Gastrocnemius medialis (tissue), 4 donors: Measurements from ENCODE around the gene SHD. TPM values are rescaled to one million over a fixed set of nuclear protein-coding genes. Genes with fewer than 3 reads are reported as not detected.
A peak's percentile ranks its signal among the peaks of the same experiment; 100 is the strongest.

Experiments used
- ATAC-seq, 2 donors: fragments of 150-250 bp; one replicate each; pipeline ENCODE4 v1.9.1; 2016
- DNase-seq, 2 donors: peaks; one replicate each; pipeline ENCODE4 v3.0.0-alpha.2; 2019
- H3K27ac ChIP-seq, 4 donors: fragments of 200-600 bp; sonication (generic); 1 replicate in 1 of 4; 2 replicates in 3 of 4; pipeline ENCODE4 v1.5.1; 2016 to 2018; ENCODE audit warnings: mild to moderate bottlenecking in 2 of 4, moderate library complexity in 1 of 4
- H3K27me3 ChIP-seq, 3 donors: fragments of 200-600 bp; sonication (generic) in 2 of 3; 1 replicate in 1 of 3; 2 replicates in 2 of 3; pipeline versions ENCODE4 v1.5.1 to v1.6.0; 2016 to 2019; ENCODE audit warnings: mild to moderate bottlenecking in 1 of 3, moderate library complexity in 1 of 3
- H3K36me3 ChIP-seq, 2 donors: fragments of 200-600 bp; sonication (generic) in 1 of 2; one replicate each; pipeline ENCODE4 v1.5.1; 2017 to 2018
- H3K4me1 ChIP-seq, 2 donors: fragments of 200-600 bp; sonication (generic) in 1 of 2; one replicate each; pipeline ENCODE4 v1.5.1; 2016 to 2017; ENCODE audit warnings: mild to moderate bottlenecking in 2 of 2
- H3K4me3 ChIP-seq, 4 donors: fragments of 200-600 bp; sonication (generic) in 3 of 4; 1 replicate in 1 of 4; 2 replicates in 3 of 4; pipeline ENCODE4 v1.5.1; 2016 to 2019; ENCODE audit warnings: mild to moderate bottlenecking in 2 of 4
- H3K9me3 ChIP-seq, 3 donors: fragments of 200-600 bp; sonication (generic) in 2 of 3; 1 replicate in 1 of 3; 2 replicates in 2 of 3; pipeline ENCODE4 v1.5.1; 2016 to 2019
- CTCF ChIP-seq, 5 experiments: fragments of 450-650 bp in 3 of 5; fragments of 200-600 bp in 2 of 5; sonication (generic) in 2 of 5; IDR thresholded peaks in 4 of 5; conservative IDR thresholded peaks in 1 of 5; 1 replicate in 4 of 5; 2 replicates in 1 of 5; pipeline ENCODE4 v1.5.1; 2016 to 2019; ENCODE audit warnings: antibody characterized with exemption in 5 of 5, mild to moderate bottlenecking in 3 of 5, moderate library complexity in 3 of 5
- POLR2A ChIP-seq, 2 donors: fragments of 450-650 bp; IDR thresholded peaks; one replicate each; pipeline ENCODE4 v1.6.1; 2017; ENCODE audit warnings: antibody characterized with exemption in 2 of 2, mild to moderate bottlenecking in 2 of 2, moderate library complexity in 2 of 2
- in situ Hi-C, 4 donors: fragments of 200-750 bp; cut with MboI; loops; one replicate each; pipeline versions ENCODE4 v1.15.0 to v1.8.0; 2017; ENCODE audit warnings: low sequenced_read_pairs in 4 of 4
- intact Hi-C: fragments of 100-400 bp; cut with DNase I; formaldehyde crosslinking; loops from one replicate; pipeline ENCODE4 v1.15.1; 2023; ENCODE audit warnings: low total_unique reads
- total RNA-seq, 4 donors: library from RNA; depleted of rRNA; stranded (reverse); fragments of >200 nt; gene quantifications; one replicate each; pipeline versions ENCODE4 v1.1.0 to v1.2.3, GENCODE V29; 2016

Gene SHD
- total RNA-seq, 4 donors from 2014 or later: 0.26 TPM; not detected in 3

GRCh38 chr19:4323692-4324091, 44.6 kb downstream of the SHD start:
- in situ Hi-C loops: no loop called here
- Histone ChIP-seq H3K9me3 (no peaks in the 10 kb centered on the region), H3K27me3 (peaks cover 11 to 17% (median 16%) of the 10 kb centered on the region in 3 donors), H3K36me3 (no peaks in the 10 kb centered on the region), H3K27ac (no peak overlapping the region), H3K4me3 (no peak overlapping the region), H3K4me1 (peaks cover 0 to 13% of the 10 kb centered on the region in 2 donors)
- TF ChIP-seq POLR2A (IDR thresholded peaks at IDR 0.05) (no peak), CTCF (IDR thresholded peaks at IDR 0.05 in 4 of 5, conservative IDR thresholded peaks at IDR 0.05 in 1 of 5) (no peak)
- DNase-seq: no peak
- intact Hi-C loops: no loop called here
- ATAC-seq: no peak

DNA sequence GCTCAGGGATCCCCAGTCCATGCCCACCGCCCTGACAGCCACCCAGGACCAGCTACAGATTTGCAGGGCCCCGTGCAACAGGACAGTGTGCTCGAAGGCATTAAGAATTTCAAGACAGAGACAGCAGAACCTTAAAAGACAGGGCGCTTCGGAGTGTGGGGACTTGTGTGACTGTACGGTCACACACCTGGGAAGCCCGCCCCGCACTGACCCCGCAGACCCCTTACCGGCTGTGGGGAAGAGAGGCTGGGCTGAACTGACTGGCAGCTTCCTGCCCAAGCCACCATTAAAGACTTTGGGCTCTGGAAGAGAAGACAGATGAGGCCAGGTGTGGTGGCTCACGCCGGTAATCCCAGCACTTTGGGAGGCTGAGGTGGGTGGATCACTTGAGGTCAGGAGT, 45.2 kb downstream of the SHD start:
- Histone ChIP-seq H3K4me3 (no peak overlapping the region), H3K27ac (no peak overlapping the region), H3K4me1 (peaks cover 0 to 13% of the 10 kb centered on the region in 2 donors), H3K36me3 (no peaks in the 10 kb centered on the region), H3K27me3 (peaks cover 11 to 17% (median 16%) of the 10 kb centered on the region in 3 donors), H3K9me3 (no peaks in the 10 kb centered on the region)
- TF ChIP-seq POLR2A (IDR thresholded peaks at IDR 0.05) (no peak), CTCF (IDR thresholded peaks at IDR 0.05 in 4 of 5, conservative IDR thresholded peaks at IDR 0.05 in 1 of 5) (no peak)
- in situ Hi-C loops: no loop called here
- no peak for DNase-seq
- ATAC-seq: no peak
- intact Hi-C loops: no loop called here

- ATAC-seq (no peak), DNase-seq (no peak)
- peaks cover 0 to 13% of the 10 kb centered on the region in 2 donors for H3K4me1 ChIP-seq
- no peaks in the 10 kb centered on the region for H3K9me3 ChIP-seq
- in situ Hi-C loops: no loop called here
- TF ChIP-seq CTCF (IDR thresholded peaks at IDR 0.05 in 4 of 5, conservative IDR thresholded peaks at IDR 0.05 in 1 of 5) (no peak), POLR2A (IDR thresholded peaks at IDR 0.05) (no peak)
- no peak overlapping the region for H3K27ac ChIP-seq
- peaks cover 11 to 17% (median 16%) of the 10 kb centered on the region in 3 donors for H3K27me3 ChIP-seq
- intact Hi-C loops: no loop called here
- H3K36me3 ChIP-seq: no peaks in the 10 kb centered on the region
- no peak overlapping the region for H3K4me3 ChIP-seq
Observed at GRCh38 chr19:4326215-4326836, 47.3 kb downstream of the SHD start.

GRCh38 chr19:4326837-4327251, 47.8 kb downstream of the SHD start:
- intact Hi-C loops (no loop called here), in situ Hi-C loops (no loop called here)
- peaks cover 11 to 17% (median 16%) of the 10 kb centered on the region in 3 donors for H3K27me3 ChIP-seq
- no peaks in the 10 kb centered on the region for H3K36me3 ChIP-seq
- peak overlapping the region in 2 of 4 donors; percentile 13 to 54 for H3K4me3 ChIP-seq
- ATAC-seq: no peak
- H3K27ac ChIP-seq: no peak overlapping the region
- TF ChIP-seq CTCF (IDR thresholded peaks at IDR 0.05 in 4 of 5, conservative IDR thresholded peaks at IDR 0.05 in 1 of 5) (no peak), POLR2A (IDR thresholded peaks at IDR 0.05) (no peak)
- no peak for DNase-seq
- H3K9me3 ChIP-seq: no peaks in the 10 kb centered on the region
- peaks cover 0 to 13% of the 10 kb centered on the region in 2 donors for H3K4me1 ChIP-seq
